Psoas muscle (tissue), 8 donors: ENCODE measurements around the gene ARHGEF10L. TPM values are rescaled to one million over a fixed set of nuclear protein-coding genes. Genes with fewer than 3 reads are reported as not detected.

Experiments used
- ATAC-seq, 4 donors: fragments of 200-7000 bp; cut with Tn5 transposase; one replicate each; pipeline ENCODE4 v1.9.1; 2020; ENCODE audit warnings: moderate library complexity in 3 of 4, mild to moderate bottlenecking in 2 of 4
- DNase-seq, 2 donors: peaks; one replicate each; pipeline ENCODE4 v3.0.0-alpha.2; 2020
- H3K27ac ChIP-seq: fragments of 200-600 bp; one replicate; pipeline ENCODE4 v1.8.0; 2022
- H3K27me3 ChIP-seq, 3 donors: fragments of 200-600 bp in 1 of 3; one replicate each; pipeline versions ENCODE4 v1.6.1 to v1.8.0; 2013 to 2022; ENCODE audit warnings: low read length in 2 of 3, mild to moderate bottlenecking in 2 of 3, moderate library complexity in 1 of 3; ENCODE audit not compliant: insufficient read depth in 3 of 3
- H3K36me3 ChIP-seq, 2 donors: fragments of 200-600 bp in 1 of 2; one replicate each; pipeline versions ENCODE4 v1.6.1 to v1.8.0; 2013 to 2022; ENCODE audit warnings: low read depth in 1 of 2, mild to moderate bottlenecking in 1 of 2, moderate library complexity in 1 of 2; ENCODE audit not compliant: insufficient read depth in 1 of 2
- H3K4me1 ChIP-seq: fragments of 200-600 bp; one replicate; pipeline ENCODE4 v1.8.0; 2022
- H3K4me3 ChIP-seq: fragments of 200-600 bp; one replicate; pipeline ENCODE4 v1.8.0; 2022; ENCODE audit warnings: mild to moderate bottlenecking
- H3K9me3 ChIP-seq: fragments of 200-600 bp; one replicate; pipeline ENCODE4 v1.8.0; 2022
- WGBS, 3 donors: extraction: QIAGEN DNeasy Blood & Tissue Kit; methylation state at CpG; one replicate each; pipeline versions ENCODE4 v1.1.6 to v1.1.7; 2013; 5-methylcytosine and 5-hydroxymethylcytosine counted together
- intact Hi-C, 2 donors: fragments of 100-400 bp; cut with DNase I; formaldehyde crosslinking; loops; one replicate each; pipeline versions ENCODE4 v1.11.0 to v1.14.2; 2022
- polyA plus RNA-seq, 3 donors: library from polyadenylated mRNA; stranded (reverse); fragments of 200-250 nt; gene quantifications; one replicate each; pipeline ENCODE4 v1.2.3, GENCODE V29; 2013
- total RNA-seq, 4 donors: library from RNA; stranded (reverse); fragmentation: NEBNext Ultra II Directional in 2 of 4; extraction: Animal tissue kit (Norgen Biotek cat#: 25700) in 2 of 4; gene quantifications; one replicate each; pipeline versions ENCODE4 v1.2.1 to v1.2.4, GENCODE V29; 2021 to 2023
- TF ChIP-seq, protein P1 (sequence below): fragments of 200-600 bp; IDR thresholded peaks from one replicate; pipeline ENCODE4 v1.8.0; 2022; ENCODE audit warnings: antibody characterized with exemption
- donor health status: healthy with polysubstance abuse.
- donor health status: DM: no; HTN: no; CAD: no; lungs with moderate emphysema.
- donor health status: Bipolar disorder and iron deficiency.
- donor health status: healthy.
- donor health status: DM: yes; HTN: yes; CAD: no.
- donor health status: DM: no; HTN: no; CAD: no.
- donor health status: DM: no; HTN: no; CAD: no.
- donor health status: DM: yes; HTN: yes; CAD: no.

The ARHGEF10L gene
- total and polyA plus RNA-seq, 7 donors, result 18.8 to 108 (median 37.1) TPM

DNA sequence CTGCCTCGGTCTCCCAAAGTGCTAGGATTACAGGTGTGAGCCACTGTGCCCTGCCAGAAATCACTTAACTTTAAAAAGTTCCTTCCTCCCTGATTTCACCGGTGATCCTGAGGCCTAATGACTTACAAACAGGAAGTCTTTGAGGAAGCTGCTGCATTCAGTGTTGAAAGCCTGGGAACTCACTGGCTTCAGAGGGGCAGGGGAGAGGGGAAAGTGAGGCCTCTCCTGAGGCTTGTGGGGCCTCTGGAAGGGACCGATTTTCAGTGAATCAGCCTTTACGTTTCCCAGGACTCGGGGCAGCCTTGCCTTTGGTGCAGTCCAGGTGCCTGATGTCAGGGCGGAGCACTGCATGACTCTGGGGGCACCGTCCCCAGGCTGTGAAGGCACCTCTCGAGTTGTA is 30.1 kb upstream of the ARHGEF10L start:
- intact Hi-C loops, result no loop called here
- Histone ChIP-seq H3K9me3 (no peaks in the 10 kb centered on the region), H3K27ac (no peak overlapping the region), H3K27me3 (no peaks in the 10 kb centered on the region), H3K4me3 (no peak overlapping the region), H3K36me3 (no peaks in the 10 kb centered on the region), H3K4me1 (no peaks in the 10 kb centered on the region)
- WGBS, 3 donors, result 64 to 68% (median 66%) methylated on average over 8 of the region's 8 CpGs
- TF ChIP-seq, protein P1, sequence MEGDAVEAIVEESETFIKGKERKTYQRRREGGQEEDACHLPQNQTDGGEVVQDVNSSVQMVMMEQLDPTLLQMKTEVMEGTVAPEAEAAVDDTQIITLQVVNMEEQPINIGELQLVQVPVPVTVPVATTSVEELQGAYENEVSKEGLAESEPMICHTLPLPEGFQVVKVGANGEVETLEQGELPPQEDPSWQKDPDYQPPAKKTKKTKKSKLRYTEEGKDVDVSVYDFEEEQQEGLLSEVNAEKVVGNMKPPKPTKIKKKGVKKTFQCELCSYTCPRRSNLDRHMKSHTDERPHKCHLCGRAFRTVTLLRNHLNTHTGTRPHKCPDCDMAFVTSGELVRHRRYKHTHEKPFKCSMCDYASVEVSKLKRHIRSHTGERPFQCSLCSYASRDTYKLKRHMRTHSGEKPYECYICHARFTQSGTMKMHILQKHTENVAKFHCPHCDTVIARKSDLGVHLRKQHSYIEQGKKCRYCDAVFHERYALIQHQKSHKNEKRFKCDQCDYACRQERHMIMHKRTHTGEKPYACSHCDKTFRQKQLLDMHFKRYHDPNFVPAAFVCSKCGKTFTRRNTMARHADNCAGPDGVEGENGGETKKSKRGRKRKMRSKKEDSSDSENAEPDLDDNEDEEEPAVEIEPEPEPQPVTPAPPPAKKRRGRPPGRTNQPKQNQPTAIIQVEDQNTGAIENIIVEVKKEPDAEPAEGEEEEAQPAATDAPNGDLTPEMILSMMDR, result no peak
- ATAC-seq (no peak), DNase-seq (no peak)

DNA sequence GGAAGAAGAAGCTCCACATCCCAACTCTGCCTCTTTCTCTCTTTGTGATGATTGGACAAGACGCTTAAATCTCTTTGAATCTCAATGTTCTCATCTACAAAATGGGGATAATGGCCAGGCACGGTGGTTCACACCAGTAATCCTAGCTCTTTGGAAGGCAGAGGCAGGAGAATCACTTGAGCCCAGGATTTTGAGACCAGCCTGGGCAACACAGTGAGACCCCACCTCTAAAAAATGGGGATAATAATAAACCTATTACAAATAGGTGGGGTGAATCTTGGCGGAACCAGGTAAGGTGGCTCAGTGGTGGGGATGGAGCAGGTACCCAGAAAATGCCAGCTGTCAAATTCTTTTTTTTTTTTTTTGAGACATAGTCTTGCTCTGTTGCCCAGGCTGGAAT is 29.4 kb upstream of the ARHGEF10L start:
- peak in 1 of 2 donors; percentile 8 for DNase-seq
- WGBS, 3 donors, result 82 to 95% (median 94%) methylated on average over 3 of the region's 3 CpGs
- ATAC-seq, result no peak
- TF ChIP-seq, protein P1, result no peak
- H3K4me3 ChIP-seq, result no peak overlapping the region
- H3K27me3 ChIP-seq, result no peaks in the 10 kb centered on the region
- H3K4me1 ChIP-seq, result no peaks in the 10 kb centered on the region
- intact Hi-C loops, result no loop called here
- no peak overlapping the region for H3K27ac ChIP-seq
- no peaks in the 10 kb centered on the region for H3K36me3 ChIP-seq
- no peaks in the 10 kb centered on the region for H3K9me3 ChIP-seq

DNA sequence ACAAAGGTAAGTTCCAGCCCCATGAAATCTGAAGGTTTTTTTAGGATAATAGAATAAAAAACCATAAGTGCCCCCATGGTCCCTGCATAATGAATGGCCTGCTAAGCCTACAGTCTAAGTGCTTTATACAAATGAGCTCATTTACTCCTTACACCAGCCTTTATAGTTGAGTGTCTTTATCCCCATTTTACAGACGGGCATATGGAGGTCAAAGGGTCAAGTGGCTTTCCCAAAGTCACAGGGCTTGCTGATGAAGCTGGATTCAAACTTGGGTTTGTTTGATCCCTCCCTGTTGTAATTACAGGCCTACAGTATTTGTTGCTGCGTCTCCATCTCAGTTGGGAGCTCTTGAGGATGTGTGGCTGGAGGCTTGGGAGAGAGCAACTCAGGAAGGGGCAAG is 28.3 kb upstream of the ARHGEF10L start:
- Histone ChIP-seq H3K36me3 (no peaks in the 10 kb centered on the region), H3K4me3 (no peak overlapping the region), H3K9me3 (no peaks in the 10 kb centered on the region), H3K27me3 (no peaks in the 10 kb centered on the region), H3K4me1 (no peaks in the 10 kb centered on the region), H3K27ac (no peak overlapping the region)
- no peak for DNase-seq
- no peak for ATAC-seq
- TF ChIP-seq, protein P1, result no peak
- intact Hi-C loops, result no loop called here
- whole genome bisulfite sequencing, 3 donors, result 84 to 92% (median 92%) methylated on average over 2 of the region's 2 CpGs

DNA sequence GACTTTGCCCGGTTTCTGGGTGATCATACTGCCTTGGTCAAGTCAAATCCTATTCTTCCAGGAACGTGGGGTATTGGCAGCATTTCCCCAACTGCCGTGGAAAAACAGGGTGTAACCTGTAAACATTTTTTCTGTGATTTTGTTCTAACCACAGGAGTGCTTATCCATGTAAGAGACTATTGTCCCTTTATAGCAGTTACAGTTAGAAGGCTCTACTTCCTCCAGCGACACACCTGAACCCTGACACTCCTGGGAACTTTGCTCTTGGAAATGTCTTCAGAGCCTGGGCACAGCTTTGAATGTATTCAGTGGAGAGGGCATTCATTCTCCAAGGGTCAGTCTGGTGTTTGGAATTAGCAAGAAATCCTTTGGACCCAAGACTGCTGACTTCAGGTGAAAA is 26.4 kb upstream of the ARHGEF10L start:
- TF ChIP-seq, protein P1, result no peak
- Histone ChIP-seq H3K27ac (no peak overlapping the region), H3K4me3 (no peak overlapping the region), H3K9me3 (no peaks in the 10 kb centered on the region), H3K4me1 (no peaks in the 10 kb centered on the region), H3K27me3 (no peaks in the 10 kb centered on the region), H3K36me3 (no peaks in the 10 kb centered on the region)
- ATAC-seq (no peak), DNase-seq (no peak)
- 76 to 87% (median 77%) methylated on average over 4 of the region's 4 CpGs for WGBS, 3 donors
- intact Hi-C loops, result no loop called here

DNA sequence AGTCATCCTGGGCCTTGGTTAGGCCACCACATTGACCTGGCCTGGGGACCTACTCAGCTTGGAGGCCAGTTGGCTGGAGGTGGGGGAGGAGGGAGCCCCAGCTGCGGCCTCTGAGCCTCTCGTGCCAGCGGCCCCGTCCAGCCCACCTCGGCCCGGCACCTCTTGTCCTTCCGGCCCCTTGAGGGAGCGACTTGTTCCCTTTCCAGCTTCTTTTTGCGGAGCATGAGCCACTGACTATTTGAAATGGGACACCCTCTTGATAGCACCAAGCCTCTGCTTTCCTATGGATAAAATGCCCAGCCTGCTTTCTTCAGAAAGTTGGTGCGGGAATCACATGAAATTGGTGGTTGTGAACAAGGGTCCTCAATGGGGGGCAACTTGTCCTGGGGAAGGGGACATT is 24.7 kb upstream of the ARHGEF10L start:
- intact Hi-C loops, result no loop called here
- H3K4me3 ChIP-seq, result no peak overlapping the region
- 48 to 77% (median 72%) methylated on average over 10 of the region's 10 CpGs for WGBS, 3 donors
- H3K27ac ChIP-seq, result no peak overlapping the region
- DNase-seq (peak in 1 of 2 donors; percentile 57), ATAC-seq (peak in 3 of 4 donors; percentile 56 to 84 (median 63))
- no peaks in the 10 kb centered on the region for H3K36me3 ChIP-seq
- H3K4me1 ChIP-seq, result no peaks in the 10 kb centered on the region
- no peaks in the 10 kb centered on the region for H3K27me3 ChIP-seq
- H3K9me3 ChIP-seq, result no peaks in the 10 kb centered on the region
- TF ChIP-seq, protein P1, result no peak
